K562 (cell line): Measurements from ENCODE around the gene MEGF11. TPM values are rescaled to one million over a fixed set of nuclear protein-coding genes. Genes with fewer than 3 reads are reported as not detected.

ENCODE experiments used
- ATAC-seq: fragments of 200-7000 bp; cut with Tn5 transposase; 3 replicates; pipeline ENCODE4 v1.9.1; 2020; ENCODE audit warnings: moderate library complexity
- BruUV-seq: library from RNA; stranded (reverse); fragments of 400-500 nt; replicated peaks from 2 replicates; lab custom pipeline; 2021; lab: Mats Ljungman, UMichigan
- CTCF ChIA-PET: fragments of 300-600 bp; formaldehyde crosslinking; extraction: SDS; loops from one replicate; lab custom pipeline; 2021; ENCODE audit warnings: low intra/inter-chr PET ratio; lab: Yijun Ruan, JAX
- POLR2A ChIA-PET: fragments of 300-600, 350-650 bp; sonication (Branson Sonifier 250); formaldehyde crosslinking; extraction: SDS; loops from one replicate; lab custom pipeline; 2021; ENCODE audit warnings: antibody characterized with exemption, inconsistent platforms; lab: Yijun Ruan, JAX
- DNase-seq, 4 experiments: peaks; one replicate each; pipeline versions ENCODE4 v3.0.0 to v3.0.0-alpha.2; 2011 to 2018; ENCODE audit warnings: low spot score in 3 of 4, mixed read lengths in 3 of 4; ENCODE audit errors: extremely low read depth in 1 of 4
- FAIRE-seq: peaks from 2 replicates; lab custom pipeline; 2011; peaks lifted over from hg19 to GRCh38; lab: Jason Lieb, UNC
- H2AFZ ChIP-seq: 2 replicates; pipeline ENCODE4 v1.6.0; 2011; ENCODE audit warnings: low read depth, low read length, control low read depth, inconsistent platforms
- H3K27ac ChIP-seq: fragments of 200-600 bp; 3 replicates; pipeline ENCODE4 v1.8.0; 2011; ENCODE audit warnings: low read depth, mild to moderate bottlenecking, control low read depth, inconsistent platforms, low read length, moderate library complexity, mixed read lengths; ENCODE audit errors: extremely low read depth
- H3K27me3 ChIP-seq, 2 experiments: fragments of 300-600 bp in 1 of 2; 2 replicates in 1 of 2; 3 replicates in 1 of 2; pipeline versions ENCODE4 v1.6.0 to v1.8.0; 2011; ENCODE audit warnings: inconsistent platforms in 2 of 2, low read length in 2 of 2, mild to moderate bottlenecking in 1 of 2, mixed read lengths in 1 of 2, moderate library complexity in 1 of 2; ENCODE audit not compliant: control insufficient read depth in 2 of 2, insufficient read depth in 2 of 2
- H3K36me3 ChIP-seq: fragments of 300-600 bp; 3 replicates; pipeline ENCODE4 v1.8.0; 2011; ENCODE audit warnings: mild to moderate bottlenecking, low read length, inconsistent platforms; ENCODE audit not compliant: control insufficient read depth, insufficient read depth
- H3K4me1 ChIP-seq, 2 experiments: fragments of 200-600 bp in 1 of 2; replicated peaks in 1 of 2; 2 replicates in 1 of 2; 3 replicates in 1 of 2; pipeline versions ENCODE4 v1.5.1 to v1.8.0; 2011; ENCODE audit warnings: inconsistent platforms in 2 of 2, low read length in 2 of 2, mild to moderate bottlenecking in 1 of 2, mixed read lengths in 1 of 2, moderate library complexity in 1 of 2; ENCODE audit not compliant: control insufficient read depth in 2 of 2, insufficient read depth in 2 of 2
- H3K4me2 ChIP-seq: 2 replicates; pipeline ENCODE4 v1.6.1; 2011; ENCODE audit warnings: low read length, control low read depth, inconsistent platforms, mixed read lengths; ENCODE audit not compliant: insufficient read depth
- H3K4me3 ChIP-seq: fragments of 200-600 bp; sonication (generic), shearing (Covaris generic); 2 replicates; pipeline ENCODE4 v1.5.1; 2016; ENCODE audit warnings: control low read depth, inconsistent platforms
- H3K79me2 ChIP-seq: fragments of 200-600 bp; 3 replicates; pipeline ENCODE4 v1.8.0; 2011; ENCODE audit warnings: low read length, inconsistent platforms; ENCODE audit not compliant: control insufficient read depth, insufficient read depth
- H3K9ac ChIP-seq, 2 experiments: 2 replicates each; pipeline versions ENCODE4 v1.6.0 to v1.6.1; 2011; ENCODE audit warnings: low read depth in 2 of 2, low read length in 2 of 2, control low read depth in 1 of 2, inconsistent platforms in 1 of 2, mild to moderate bottlenecking in 1 of 2, mixed read lengths in 1 of 2; ENCODE audit not compliant: insufficient read depth in 1 of 2
- H3K9me1 ChIP-seq: one replicate; pipeline ENCODE4 v1.6.0; 2011; ENCODE audit warnings: inconsistent platforms, mild to moderate bottlenecking, low read length, moderate library complexity; ENCODE audit not compliant: control insufficient read depth, insufficient read depth
- H3K9me3 ChIP-seq: replicated peaks from 2 replicates; pipeline ENCODE4 v1.5.1; 2011; ENCODE audit warnings: low read depth, low read length, inconsistent platforms; ENCODE audit not compliant: control insufficient read depth, insufficient read depth
- H4K20me1 ChIP-seq: replicated peaks from 2 replicates; pipeline ENCODE4 v1.6.1; 2011; ENCODE audit warnings: low read length, inconsistent platforms, mixed read lengths; ENCODE audit not compliant: control insufficient read depth, insufficient read depth
- ATF1 ChIP-seq, 2 experiments: fragments of 450-650 bp in 1 of 2; IDR thresholded peaks; 2 replicates each; pipeline ENCODE4 v1.6.1; 2016; ENCODE audit warnings: missing compliant biosample characterization in 1 of 2, missing genetic modification characterization in 1 of 2
- BHLHE40 ChIP-seq: IDR thresholded peaks from 2 replicates; pipeline ENCODE4 v1.6.1; 2011; ENCODE audit warnings: low read length, improper control_type of control experiment
- CREB1 ChIP-seq, 2 experiments: sonication (generic) in 1 of 2; formaldehyde crosslinking in 1 of 2; IDR thresholded peaks; 2 replicates each; pipeline versions ENCODE4 v1.6.1 to v1.8.0; 2012 to 2022; ENCODE audit warnings: inconsistent platforms in 1 of 2, mild to moderate bottlenecking in 1 of 2, missing genetic modification reagents in 1 of 2, moderate library complexity in 1 of 2
- HDGF ChIP-seq: fragments of 450-650 bp; IDR thresholded peaks from 2 replicates; pipeline ENCODE4 v1.6.1; 2016
- HLTF ChIP-seq: fragments of 450-650 bp; IDR thresholded peaks from 2 replicates; pipeline ENCODE4 v1.6.1; 2016
- KDM2B ChIP-seq: fragments of 250-450 bp; sonication (Bioruptor Pico); IDR thresholded peaks from 2 replicates; pipeline ENCODE4 v1.8.0; 2021; ENCODE audit warnings: mild to moderate bottlenecking, moderate library complexity
- KDM4B ChIP-seq, 2 experiments: fragments of 450-650 bp in 1 of 2; sonication (generic) in 1 of 2; IDR thresholded peaks; 2 replicates each; pipeline ENCODE4 v1.6.1; 2016 to 2017; ENCODE audit warnings: borderline replicate concordance in 2 of 2, antibody characterized with exemption in 1 of 2, low read depth in 1 of 2, mild to moderate bottlenecking in 1 of 2
- L3MBTL2 ChIP-seq: fragments of 450-650 bp; IDR thresholded peaks from 2 replicates; pipeline ENCODE4 v1.6.1; 2016; ENCODE audit warnings: mild to moderate bottlenecking, moderate library complexity
- NR2F6 ChIP-seq: fragments of 450-650 bp; formaldehyde crosslinking; IDR thresholded peaks from 2 replicates; pipeline ENCODE4 v1.4.0; 2020; ENCODE audit warnings: mild to moderate bottlenecking
- POLR2H ChIP-seq: IDR thresholded peaks from 2 replicates; pipeline ENCODE4 v1.6.1; 2016; ENCODE audit warnings: missing genetic modification characterization, low read depth, mild to moderate bottlenecking, control low read depth, missing compliant biosample characterization, moderate library complexity
- RAD21 ChIP-seq, 2 experiments: fragments of 250-450 bp in 1 of 2; fragments of 450-650 bp in 1 of 2; sonication (Bioruptor Pico) in 1 of 2; formaldehyde crosslinking in 1 of 2; IDR thresholded peaks in 1 of 2; conservative IDR thresholded peaks in 1 of 2; 2 replicates each; pipeline versions ENCODE4 v1.4.0 to v1.8.0; 2020 to 2022; ENCODE audit warnings: mild to moderate bottlenecking in 2 of 2, moderate library complexity in 1 of 2
- RBM14 ChIP-seq: fragments of 200-400 bp; formaldehyde crosslinking; IDR thresholded peaks from 2 replicates; pipeline ENCODE4 v1.6.1; 2018; ENCODE audit warnings: low read depth, mild to moderate bottlenecking, low read length, moderate library complexity, borderline replicate concordance; ENCODE audit not compliant: insufficient read depth
- SMAD2 ChIP-seq: fragments of 150-350 bp; IDR thresholded peaks from 2 replicates; pipeline ENCODE4 v1.6.1; 2014; ENCODE audit warnings: low read depth, mild to moderate bottlenecking, low read length
- SP1 ChIP-seq: sonication (generic); formaldehyde crosslinking; IDR thresholded peaks from 2 replicates; pipeline ENCODE4 v1.8.1; 2022; ENCODE audit warnings: mild to moderate bottlenecking, missing genetic modification reagents
- SP2 ChIP-seq: IDR thresholded peaks from 2 replicates; pipeline ENCODE4 v1.6.1; 2011; ENCODE audit warnings: mild to moderate bottlenecking, low read depth, low read length, moderate library complexity; ENCODE audit not compliant: poor library complexity, severe bottlenecking; ENCODE audit errors: extremely low read depth
- TEAD1 ChIP-seq, 2 experiments: fragments of 450-650 bp in 1 of 2; sonication (generic) in 1 of 2; formaldehyde crosslinking; IDR thresholded peaks; 2 replicates each; pipeline versions ENCODE4 v1.4.0 to v1.8.0; 2020 to 2022; ENCODE audit warnings: mild to moderate bottlenecking in 2 of 2, missing genetic modification reagents in 1 of 2
- ZEB2 ChIP-seq: fragments of 450-650 bp; IDR thresholded peaks from 2 replicates; pipeline ENCODE4 v1.6.1; 2016
- ZFX ChIP-seq: sonication (generic); formaldehyde crosslinking; IDR thresholded peaks from 2 replicates; pipeline ENCODE4 v1.8.0; 2022; ENCODE audit warnings: mild to moderate bottlenecking, missing genetic modification reagents, moderate library complexity
- ZNF23 ChIP-seq: fragments of 250-450 bp; sonication (Bioruptor Pico); IDR thresholded peaks from 2 replicates; pipeline ENCODE4 v1.4.0; 2020; ENCODE audit warnings: mild to moderate bottlenecking
- WGBS: fragments of 100-300 bp; shearing (Covaris generic); methylation state at CpG from one replicate; pipeline ENCODE4 v1.1.6; 2016; ENCODE audit warnings: low coverage, mixed read lengths; ENCODE audit not compliant: insufficient coverage; ENCODE audit errors: missing lambda C conversion rate; 5-methylcytosine and 5-hydroxymethylcytosine counted together
- in situ Hi-C: fragments of 300-500 bp; cut with MboI; formaldehyde crosslinking; loops from 4 replicates; pipeline ENCODE4 v1.15.0; 2018; ENCODE audit warnings: inconsistent platforms, mixed read lengths
- intact Hi-C: fragments of 100-400 bp; cut with micrococcal nuclease; formaldehyde crosslinking; loops from 2 replicates; pipeline ENCODE4 v1.14.2; 2022
- polyA plus RNA-seq, 8 experiments: library from polyadenylated mRNA; depleted of rRNA in 4 of 8; stranded (reverse) in 5 of 8; unstranded in 3 of 8; fragments of >200 nt; fragmentation: Nextera tagmentation in 2 of 8; fragmentation: Illumina TruSeq in 1 of 8; extraction: Ambion mirVana in 2 of 8; extraction: Trizol in 1 of 8; gene quantifications; 2 replicates each; pipeline versions ENCODE4 v1.2.1 to v1.2.3, GENCODE V29; 2011 to 2014; ENCODE audit warnings: inconsistent platforms in 1 of 8, missing spikeins in 1 of 8
- total RNA-seq, 7 experiments: library from RNA; depleted of rRNA in 6 of 7; stranded (reverse); fragments of >200 nt in 6 of 7; fragmentation: Illumina TruSeq in 2 of 7; extraction: Trizol in 2 of 7; gene quantifications; 2 replicates each; pipeline versions ENCODE4 v1.2.1 to v1.2.3, GENCODE V29; 2011 to 2021; ENCODE audit warnings: low replicate concordance in 1 of 7

The MEGF11 gene
- total and polyA plus RNA-seq, 9 of the 15 experiments (the other 6 are each of a cell fraction or from before 2014, with no cell fraction given) = 0.06 to 0.23 (median 0.20) TPM; not detected in 6

GRCh38 chr15:66224946-66225345, 28.6 kb downstream of the MEGF11 start:
- peaks cover 9 to 26% of the 10 kb centered on the region in 2 experiments; a peak in 3 of 5 replicates for H3K27me3 ChIP-seq
- H3K9me1 ChIP-seq = no peaks in the 10 kb centered on the region
- no TSS peak for BruUV-seq
- H3K4me3 ChIP-seq = no peak overlapping the region
- intact Hi-C loops = no loop called here
- H3K4me2 ChIP-seq = no peak overlapping the region
- H3K79me2 ChIP-seq = no peaks in the 10 kb centered on the region
- H3K9ac ChIP-seq = 0 out of 4 replicates have a peak overlapping the region, but pooled peaks of 1 of the 2 experiments have one; percentile 21
- DNase-seq (no peak), ATAC-seq (no peak), FAIRE-seq (no peak)
- H4K20me1 ChIP-seq = no peaks in the 10 kb centered on the region
- H3K9me3 ChIP-seq = no peaks in the 10 kb centered on the region
- no peak overlapping the region for H3K27ac ChIP-seq
- no peaks in the 10 kb centered on the region for H3K36me3 ChIP-seq
- ChIA-PET CTCF (interaction anchor here (0.6 kb wide), 1 partner anchor 60 kb away, joined by 3 read pairs; no protein-coding TSS in a partner anchor), POLR2A (no interaction called here)
- TF ChIP-seq ZNF23 (CRISPR knock-in tag) (no peak), RBM14 (no peak), NR2F6 (CRISPR knock-in tag) (no peak), HDGF (no peak), ATF1 (CRISPR knock-in tag; IDR thresholded peaks at IDR 0.05) (no peak), ATF1 (tag; IDR thresholded peaks at IDR 0.05) (no peak), SP2 (no peak), ZFX (CRISPR knock-in tag) (no peak), SMAD2 (no peak), KDM2B (no peak), SP1 (CRISPR knock-in tag) (no peak), ZEB2 (no peak), CREB1 (IDR thresholded peaks at IDR 0.05) (no peak), CREB1 (CRISPR knock-in tag; IDR thresholded peaks at IDR 0.05) (no peak), HLTF (no peak), KDM4B (IDR thresholded peaks at IDR 0.05; ENCODE audit: borderline replicate concordance in 2 of 2, low read depth in 1 of 2) (no peak), L3MBTL2 (no peak), TEAD1 (CRISPR knock-in tag; IDR thresholded peaks at IDR 0.05) (no peak), POLR2H (no peak), BHLHE40 (no peak), RAD21 (CRISPR knock-in tag; conservative IDR thresholded peaks at IDR 0.05 in 1 of 2, IDR thresholded peaks at IDR 0.05 in 1 of 2) (no peak)
- 29% methylated on average over 6 of the region's 6 CpGs for WGBS
- H2AFZ ChIP-seq = no peak overlapping the region
- in situ Hi-C loops = no loop called here
- H3K4me1 ChIP-seq = peaks cover 0 to 4% of the 10 kb centered on the region in 2 experiments; a peak in 1 of 5 replicates
